GM23338 (cell line): ENCODE measurements around the gene USP35. TPM values are rescaled to one million over a fixed set of nuclear protein-coding genes. Genes with fewer than 3 reads are reported as not detected.

Source experiments
- ATAC-seq: fragments of 200-7000 bp; cut with Tn5 transposase; 3 replicates; pipeline ENCODE4 v1.9.1; 2020
- DNase-seq: peaks from one replicate; pipeline ENCODE4 v3.0.0-alpha.2; 2015; ENCODE audit warnings: low spot score
- H2AFZ ChIP-seq: fragments of 200-600 bp; sonication (generic); 2 replicates; pipeline ENCODE4 v1.8.0; 2016; ENCODE audit warnings: antibody characterized with exemption, mild to moderate bottlenecking, moderate library complexity
- H3F3A ChIP-seq: fragments of 200-600 bp; sonication (generic); replicated peaks from 2 replicates; pipeline ENCODE4 v1.8.0; 2017; ENCODE audit warnings: antibody characterized with exemption, mixed run types, low read depth
- H3K27ac ChIP-seq: fragments of 200-600 bp; sonication (generic); 2 replicates; pipeline ENCODE4 v1.6.1; 2016; ENCODE audit warnings: low read depth
- H3K27me3 ChIP-seq: fragments of 200-600 bp; sonication (generic); 2 replicates; pipeline ENCODE4 v1.8.0; 2016; ENCODE audit warnings: mild to moderate bottlenecking, mixed run types, moderate library complexity; ENCODE audit not compliant: insufficient read depth
- H3K36me3 ChIP-seq: fragments of 200-600 bp; sonication (generic); 2 replicates; pipeline ENCODE4 v1.8.0; 2016; ENCODE audit warnings: mild to moderate bottlenecking; ENCODE audit not compliant: insufficient read depth
- H3K4me1 ChIP-seq: fragments of 200-600 bp; sonication (generic); 2 replicates; pipeline ENCODE4 v1.8.0; 2016; ENCODE audit warnings: mild to moderate bottlenecking, moderate library complexity; ENCODE audit not compliant: insufficient read depth
- H3K4me2 ChIP-seq: fragments of 200-600 bp; sonication (generic); 2 replicates; pipeline ENCODE4 v1.7.1; 2017; ENCODE audit warnings: mixed run types
- H3K4me3 ChIP-seq: fragments of 200-600 bp; sonication (generic); 2 replicates; pipeline ENCODE4 v1.6.1; 2016; ENCODE audit warnings: mixed run types
- H3K79me2 ChIP-seq: fragments of 200-600 bp; sonication (generic); replicated peaks from 2 replicates; pipeline ENCODE4 v1.8.0; 2017; ENCODE audit warnings: mild to moderate bottlenecking; ENCODE audit not compliant: insufficient read depth
- H3K9me2 ChIP-seq: fragments of 200-600 bp; sonication (generic); 2 replicates; pipeline ENCODE4 v1.8.0; 2017; ENCODE audit not compliant: insufficient read depth
- H4K20me1 ChIP-seq: fragments of 200-600 bp; sonication (generic); replicated peaks from 2 replicates; pipeline ENCODE4 v1.8.0; 2017; ENCODE audit warnings: mild to moderate bottlenecking; ENCODE audit not compliant: insufficient read depth
- H3K27ac Mint-ChIP-seq: 2 replicates; pipeline ENCODE4 v1.8.0; 2020; ENCODE audit warnings: inconsistent platforms, mild to moderate bottlenecking, moderate library complexity, mixed read lengths
- H3K27me3 Mint-ChIP-seq: 3 replicates; pipeline ENCODE4 v1.8.0; 2022; ENCODE audit warnings: low read depth, mild to moderate bottlenecking, moderate library complexity, mixed read lengths, inconsistent platforms; ENCODE audit not compliant: insufficient read depth, poor library complexity
- H3K36me3 Mint-ChIP-seq: 3 replicates; pipeline ENCODE4 v1.8.0; 2021; ENCODE audit warnings: low read depth, mild to moderate bottlenecking, inconsistent platforms, moderate library complexity, mixed read lengths
- H3K4me1 Mint-ChIP-seq: 3 replicates; pipeline ENCODE4 v1.8.0; 2020; ENCODE audit warnings: mild to moderate bottlenecking, inconsistent platforms, mixed read lengths
- H3K4me3 Mint-ChIP-seq: 3 replicates; pipeline ENCODE4 v1.8.0; 2021; ENCODE audit warnings: moderate library complexity, mild to moderate bottlenecking, inconsistent platforms, mixed read lengths
- H3K9me3 Mint-ChIP-seq: 3 replicates; pipeline ENCODE4 v1.8.0; 2020; ENCODE audit warnings: moderate library complexity, mild to moderate bottlenecking, inconsistent platforms, mixed read lengths
- CREB1 ChIP-seq: fragments of 250-450 bp; sonication (Bioruptor Pico); IDR thresholded peaks from 2 replicates; pipeline ENCODE4 v1.5.0; 2020; ENCODE audit warnings: low read depth, mild to moderate bottlenecking, moderate library complexity
- EZH2 ChIP-seq: fragments of 200-600 bp; sonication (generic); IDR thresholded peaks from one replicate; pipeline ENCODE4 v1.8.0; 2017; ENCODE audit warnings: antibody characterized with exemption, mild to moderate bottlenecking, low read depth; ENCODE audit not compliant: unreplicated experiment
- EZH2phosphoT487 ChIP-seq: fragments of 200-600 bp; sonication (generic); IDR thresholded peaks from one replicate; pipeline ENCODE4 v1.8.1; 2018; ENCODE audit warnings: antibody characterized with exemption; ENCODE audit not compliant: unreplicated experiment
- NANOG ChIP-seq: IDR thresholded peaks from 2 replicates; pipeline ENCODE4 v1.6.1; 2016; ENCODE audit warnings: antibody characterized with exemption, borderline replicate concordance
- POLR2AphosphoS5 ChIP-seq: IDR thresholded peaks from 2 replicates; pipeline ENCODE4 v1.6.1; 2016; ENCODE audit warnings: antibody characterized with exemption, low read depth
- STAT1 ChIP-seq: IDR thresholded peaks from one replicate; pipeline ENCODE4 v1.6.1; 2016; ENCODE audit warnings: antibody characterized with exemption; ENCODE audit not compliant: unreplicated experiment
- ZNF114 ChIP-seq: fragments of 250-450 bp; sonication (Bioruptor Pico); IDR thresholded peaks from 2 replicates; pipeline ENCODE4 v1.5.0; 2020; ENCODE audit warnings: mild to moderate bottlenecking, moderate library complexity
- polyA plus RNA-seq: library from polyadenylated mRNA; unstranded; fragments of >200 nt; fragmentation: Nextera tagmentation; extraction: Ambion mirVana; gene quantifications from 2 replicates; pipeline ENCODE4 v1.2.1, GENCODE V29; 2016
- total RNA-seq: library from RNA; depleted of rRNA; stranded (reverse); fragments of >200 nt; shearing (Covaris generic); gene quantifications from 2 replicates; pipeline ENCODE4 v1.2.3, GENCODE V29; 2014
- TF ChIP-seq, protein P1 (sequence below), 2 experiments: fragments of 200-600 bp in 1 of 2; sonication (generic) in 1 of 2; conservative IDR thresholded peaks; 2 replicates each; pipeline versions ENCODE4 v1.5.1 to v1.6.1; 2016 to 2017; ENCODE audit warnings: antibody characterized with exemption in 2 of 2, low read depth in 2 of 2, mild to moderate bottlenecking in 2 of 2, moderate library complexity in 1 of 2
- TF ChIP-seq, protein P2 (sequence below): IDR thresholded peaks from one replicate; pipeline ENCODE4 v1.6.1; 2018; ENCODE audit warnings: antibody characterized with exemption; ENCODE audit not compliant: unreplicated experiment
- TF ChIP-seq, protein P3 (sequence below): fragments of 250-450 bp; sonication (Bioruptor Pico); IDR thresholded peaks from 2 replicates; pipeline ENCODE4 v1.5.0; 2020; ENCODE audit warnings: mild to moderate bottlenecking, moderate library complexity
- TF ChIP-seq, protein P4 (sequence below): IDR thresholded peaks from 2 replicates; pipeline ENCODE4 v1.6.1; 2016; ENCODE audit warnings: antibody characterized with exemption

Gene USP35
- total and polyA plus RNA-seq, 2 experiments from 2014 or later, result 2.5 to 10.7 TPM

DNA sequence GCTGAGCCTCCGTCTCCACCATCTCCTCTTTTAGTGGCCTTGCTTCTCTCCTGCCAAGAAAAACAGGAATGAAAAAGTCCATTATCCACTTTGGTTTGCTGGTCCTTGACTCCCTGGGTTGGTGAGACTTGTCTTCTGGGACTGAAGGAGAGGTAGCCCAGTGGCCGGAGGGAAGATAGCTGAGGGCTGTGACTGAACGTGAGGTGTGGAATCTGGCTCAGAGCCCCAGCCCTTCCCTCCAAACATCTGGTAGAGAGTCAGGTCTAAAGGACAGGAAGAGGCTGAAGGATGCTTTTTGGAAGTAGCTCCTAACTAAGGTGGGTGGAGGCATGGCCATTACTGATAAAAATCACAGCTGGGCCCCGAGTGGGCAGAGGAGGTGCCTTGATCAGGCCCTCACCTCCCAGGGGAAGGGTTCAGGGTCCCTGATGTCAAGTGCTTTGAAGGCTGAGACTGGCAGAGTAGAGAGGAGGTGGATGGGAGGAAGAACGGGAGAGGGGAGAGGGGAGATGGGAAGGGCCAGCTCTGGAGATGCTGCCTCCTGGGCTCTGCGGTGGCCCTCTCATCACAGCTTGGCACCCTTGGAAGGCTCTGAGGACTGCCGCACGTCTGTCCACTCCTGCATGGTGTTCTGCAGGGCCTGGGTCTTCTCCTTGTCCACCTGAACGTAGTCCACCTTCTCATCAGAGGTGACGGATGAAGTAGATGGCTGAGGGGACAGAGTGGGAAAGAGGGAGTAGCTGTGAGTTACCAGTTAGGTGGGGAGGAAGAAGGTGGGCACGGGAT, 30.2 kb downstream of the USP35 start:
- no peaks in the 10 kb centered on the region; the same call in 2 of the 3 replicates for H3K4me1 Mint-ChIP-seq
- H3K79me2 ChIP-seq, result no peaks in the 10 kb centered on the region
- no peaks in the 10 kb centered on the region for H3K4me1 ChIP-seq
- no peaks in the 10 kb centered on the region for H3K36me3 ChIP-seq
- DNase-seq (no peak), ATAC-seq (no peak)
- H3K4me2 ChIP-seq, result no peak overlapping the region
- H3K36me3 Mint-ChIP-seq, result peaks cover 11% of the 10 kb centered on the region; the same call in 1 of the 3 replicates
- H3K9me3 Mint-ChIP-seq, result no peaks in the 10 kb centered on the region; the same call in 2 of the 3 replicates
- 0 out of 2 replicates have a peak, but pooled peaks cover 3% of the 10 kb centered on the region for H4K20me1 ChIP-seq
- H3K27me3 Mint-ChIP-seq, result peaks cover 8% of the 10 kb centered on the region
- H3K4me3 ChIP-seq, result no peak overlapping the region
- H3K27ac Mint-ChIP-seq, result no peak overlapping the region
- no peak overlapping the region for H3K4me3 Mint-ChIP-seq
- H3K27ac ChIP-seq, result no peak overlapping the region
- no peak for TF ChIP-seq STAT1
- no peak for TF ChIP-seq NANOG
- no peak for TF ChIP-seq EZH2
- TF ChIP-seq ZNF114 (CRISPR knock-in tag), result no peak
- TF ChIP-seq, protein P1, sequence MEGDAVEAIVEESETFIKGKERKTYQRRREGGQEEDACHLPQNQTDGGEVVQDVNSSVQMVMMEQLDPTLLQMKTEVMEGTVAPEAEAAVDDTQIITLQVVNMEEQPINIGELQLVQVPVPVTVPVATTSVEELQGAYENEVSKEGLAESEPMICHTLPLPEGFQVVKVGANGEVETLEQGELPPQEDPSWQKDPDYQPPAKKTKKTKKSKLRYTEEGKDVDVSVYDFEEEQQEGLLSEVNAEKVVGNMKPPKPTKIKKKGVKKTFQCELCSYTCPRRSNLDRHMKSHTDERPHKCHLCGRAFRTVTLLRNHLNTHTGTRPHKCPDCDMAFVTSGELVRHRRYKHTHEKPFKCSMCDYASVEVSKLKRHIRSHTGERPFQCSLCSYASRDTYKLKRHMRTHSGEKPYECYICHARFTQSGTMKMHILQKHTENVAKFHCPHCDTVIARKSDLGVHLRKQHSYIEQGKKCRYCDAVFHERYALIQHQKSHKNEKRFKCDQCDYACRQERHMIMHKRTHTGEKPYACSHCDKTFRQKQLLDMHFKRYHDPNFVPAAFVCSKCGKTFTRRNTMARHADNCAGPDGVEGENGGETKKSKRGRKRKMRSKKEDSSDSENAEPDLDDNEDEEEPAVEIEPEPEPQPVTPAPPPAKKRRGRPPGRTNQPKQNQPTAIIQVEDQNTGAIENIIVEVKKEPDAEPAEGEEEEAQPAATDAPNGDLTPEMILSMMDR (conservative IDR thresholded peaks at IDR 0.05; ENCODE audit: low read depth in 2 of 2), result no peak
- TF ChIP-seq, protein P2, sequence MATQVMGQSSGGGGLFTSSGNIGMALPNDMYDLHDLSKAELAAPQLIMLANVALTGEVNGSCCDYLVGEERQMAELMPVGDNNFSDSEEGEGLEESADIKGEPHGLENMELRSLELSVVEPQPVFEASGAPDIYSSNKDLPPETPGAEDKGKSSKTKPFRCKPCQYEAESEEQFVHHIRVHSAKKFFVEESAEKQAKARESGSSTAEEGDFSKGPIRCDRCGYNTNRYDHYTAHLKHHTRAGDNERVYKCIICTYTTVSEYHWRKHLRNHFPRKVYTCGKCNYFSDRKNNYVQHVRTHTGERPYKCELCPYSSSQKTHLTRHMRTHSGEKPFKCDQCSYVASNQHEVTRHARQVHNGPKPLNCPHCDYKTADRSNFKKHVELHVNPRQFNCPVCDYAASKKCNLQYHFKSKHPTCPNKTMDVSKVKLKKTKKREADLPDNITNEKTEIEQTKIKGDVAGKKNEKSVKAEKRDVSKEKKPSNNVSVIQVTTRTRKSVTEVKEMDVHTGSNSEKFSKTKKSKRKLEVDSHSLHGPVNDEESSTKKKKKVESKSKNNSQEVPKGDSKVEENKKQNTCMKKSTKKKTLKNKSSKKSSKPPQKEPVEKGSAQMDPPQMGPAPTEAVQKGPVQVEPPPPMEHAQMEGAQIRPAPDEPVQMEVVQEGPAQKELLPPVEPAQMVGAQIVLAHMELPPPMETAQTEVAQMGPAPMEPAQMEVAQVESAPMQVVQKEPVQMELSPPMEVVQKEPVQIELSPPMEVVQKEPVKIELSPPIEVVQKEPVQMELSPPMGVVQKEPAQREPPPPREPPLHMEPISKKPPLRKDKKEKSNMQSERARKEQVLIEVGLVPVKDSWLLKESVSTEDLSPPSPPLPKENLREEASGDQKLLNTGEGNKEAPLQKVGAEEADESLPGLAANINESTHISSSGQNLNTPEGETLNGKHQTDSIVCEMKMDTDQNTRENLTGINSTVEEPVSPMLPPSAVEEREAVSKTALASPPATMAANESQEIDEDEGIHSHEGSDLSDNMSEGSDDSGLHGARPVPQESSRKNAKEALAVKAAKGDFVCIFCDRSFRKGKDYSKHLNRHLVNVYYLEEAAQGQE, result no peak
- TF ChIP-seq, protein P3, sequence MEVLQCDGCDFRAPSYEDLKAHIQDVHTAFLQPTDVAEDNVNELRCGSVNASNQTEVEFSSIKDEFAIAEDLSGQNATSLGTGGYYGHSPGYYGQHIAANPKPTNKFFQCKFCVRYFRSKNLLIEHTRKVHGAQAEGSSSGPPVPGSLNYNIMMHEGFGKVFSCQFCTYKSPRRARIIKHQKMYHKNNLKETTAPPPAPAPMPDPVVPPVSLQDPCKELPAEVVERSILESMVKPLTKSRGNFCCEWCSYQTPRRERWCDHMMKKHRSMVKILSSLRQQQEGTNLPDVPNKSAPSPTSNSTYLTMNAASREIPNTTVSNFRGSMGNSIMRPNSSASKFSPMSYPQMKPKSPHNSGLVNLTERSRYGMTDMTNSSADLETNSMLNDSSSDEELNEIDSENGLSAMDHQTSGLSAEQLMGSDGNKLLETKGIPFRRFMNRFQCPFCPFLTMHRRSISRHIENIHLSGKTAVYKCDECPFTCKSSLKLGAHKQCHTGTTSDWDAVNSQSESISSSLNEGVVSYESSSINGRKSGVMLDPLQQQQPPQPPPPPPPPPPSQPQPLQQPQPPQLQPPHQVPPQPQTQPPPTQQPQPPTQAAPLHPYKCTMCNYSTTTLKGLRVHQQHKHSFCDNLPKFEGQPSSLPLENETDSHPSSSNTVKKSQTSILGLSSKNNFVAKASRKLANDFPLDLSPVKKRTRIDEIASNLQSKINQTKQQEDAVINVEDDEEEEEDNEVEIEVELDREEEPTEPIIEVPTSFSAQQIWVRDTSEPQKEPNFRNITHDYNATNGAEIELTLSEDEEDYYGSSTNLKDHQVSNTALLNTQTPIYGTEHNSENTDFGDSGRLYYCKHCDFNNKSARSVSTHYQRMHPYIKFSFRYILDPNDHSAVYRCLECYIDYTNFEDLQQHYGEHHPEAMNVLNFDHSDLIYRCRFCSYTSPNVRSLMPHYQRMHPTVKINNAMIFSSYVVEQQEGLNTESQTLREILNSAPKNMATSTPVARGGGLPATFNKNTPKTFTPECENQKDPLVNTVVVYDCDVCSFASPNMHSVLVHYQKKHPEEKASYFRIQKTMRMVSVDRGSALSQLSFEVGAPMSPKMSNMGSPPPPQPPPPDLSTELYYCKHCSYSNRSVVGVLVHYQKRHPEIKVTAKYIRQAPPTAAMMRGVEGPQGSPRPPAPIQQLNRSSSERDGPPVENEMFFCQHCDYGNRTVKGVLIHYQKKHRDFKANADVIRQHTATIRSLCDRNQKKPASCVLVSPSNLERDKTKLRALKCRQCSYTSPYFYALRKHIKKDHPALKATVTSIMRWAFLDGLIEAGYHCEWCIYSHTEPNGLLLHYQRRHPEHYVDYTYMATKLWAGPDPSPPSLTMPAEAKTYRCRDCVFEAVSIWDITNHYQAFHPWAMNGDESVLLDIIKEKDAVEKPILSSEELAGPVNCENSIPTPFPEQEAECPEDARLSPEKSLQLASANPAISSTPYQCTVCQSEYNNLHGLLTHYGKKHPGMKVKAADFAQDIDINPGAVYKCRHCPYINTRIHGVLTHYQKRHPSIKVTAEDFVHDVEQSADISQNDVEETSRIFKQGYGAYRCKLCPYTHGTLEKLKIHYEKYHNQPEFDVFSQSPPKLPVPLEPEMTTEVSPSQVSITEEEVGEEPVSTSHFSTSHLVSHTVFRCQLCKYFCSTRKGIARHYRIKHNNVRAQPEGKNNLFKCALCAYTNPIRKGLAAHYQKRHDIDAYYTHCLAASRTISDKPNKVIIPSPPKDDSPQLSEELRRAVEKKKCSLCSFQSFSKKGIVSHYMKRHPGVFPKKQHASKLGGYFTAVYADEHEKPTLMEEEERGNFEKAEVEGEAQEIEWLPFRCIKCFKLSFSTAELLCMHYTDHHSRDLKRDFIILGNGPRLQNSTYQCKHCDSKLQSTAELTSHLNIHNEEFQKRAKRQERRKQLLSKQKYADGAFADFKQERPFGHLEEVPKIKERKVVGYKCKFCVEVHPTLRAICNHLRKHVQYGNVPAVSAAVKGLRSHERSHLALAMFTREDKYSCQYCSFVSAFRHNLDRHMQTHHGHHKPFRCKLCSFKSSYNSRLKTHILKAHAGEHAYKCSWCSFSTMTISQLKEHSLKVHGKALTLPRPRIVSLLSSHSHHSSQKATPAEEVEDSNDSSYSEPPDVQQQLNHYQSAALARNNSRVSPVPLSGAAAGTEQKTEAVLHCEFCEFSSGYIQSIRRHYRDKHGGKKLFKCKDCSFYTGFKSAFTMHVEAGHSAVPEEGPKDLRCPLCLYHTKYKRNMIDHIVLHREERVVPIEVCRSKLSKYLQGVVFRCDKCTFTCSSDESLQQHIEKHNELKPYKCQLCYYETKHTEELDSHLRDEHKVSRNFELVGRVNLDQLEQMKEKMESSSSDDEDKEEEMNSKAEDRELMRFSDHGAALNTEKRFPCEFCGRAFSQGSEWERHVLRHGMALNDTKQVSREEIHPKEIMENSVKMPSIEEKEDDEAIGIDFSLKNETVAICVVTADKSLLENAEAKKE (CRISPR knock-in tag), result no peak
- no peak for TF ChIP-seq EZH2phosphoT487
- no peak for TF ChIP-seq POLR2AphosphoS5
- TF ChIP-seq, protein P4, sequence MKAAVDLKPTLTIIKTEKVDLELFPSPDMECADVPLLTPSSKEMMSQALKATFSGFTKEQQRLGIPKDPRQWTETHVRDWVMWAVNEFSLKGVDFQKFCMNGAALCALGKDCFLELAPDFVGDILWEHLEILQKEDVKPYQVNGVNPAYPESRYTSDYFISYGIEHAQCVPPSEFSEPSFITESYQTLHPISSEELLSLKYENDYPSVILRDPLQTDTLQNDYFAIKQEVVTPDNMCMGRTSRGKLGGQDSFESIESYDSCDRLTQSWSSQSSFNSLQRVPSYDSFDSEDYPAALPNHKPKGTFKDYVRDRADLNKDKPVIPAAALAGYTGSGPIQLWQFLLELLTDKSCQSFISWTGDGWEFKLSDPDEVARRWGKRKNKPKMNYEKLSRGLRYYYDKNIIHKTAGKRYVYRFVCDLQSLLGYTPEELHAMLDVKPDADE, result no peak
- TF ChIP-seq CREB1 (CRISPR knock-in tag), result no peak
- no peak overlapping the region for H2AFZ ChIP-seq
- H3K9me2 ChIP-seq, result 0 out of 2 replicates have a peak, but pooled peaks cover 2% of the 10 kb centered on the region
- H3K27me3 ChIP-seq, result no peaks in the 10 kb centered on the region
- H3F3A ChIP-seq, result no peaks in the 10 kb centered on the region
